Measurements from ENCODE around the gene PDE4D. TPM values are rescaled to one million over a fixed set of nuclear protein-coding genes. Genes with fewer than 3 reads are reported as not detected.

The PDE4D gene
- total RNA-seq, 1 donor from 2014 or later = 7.6 TPM

DNA sequence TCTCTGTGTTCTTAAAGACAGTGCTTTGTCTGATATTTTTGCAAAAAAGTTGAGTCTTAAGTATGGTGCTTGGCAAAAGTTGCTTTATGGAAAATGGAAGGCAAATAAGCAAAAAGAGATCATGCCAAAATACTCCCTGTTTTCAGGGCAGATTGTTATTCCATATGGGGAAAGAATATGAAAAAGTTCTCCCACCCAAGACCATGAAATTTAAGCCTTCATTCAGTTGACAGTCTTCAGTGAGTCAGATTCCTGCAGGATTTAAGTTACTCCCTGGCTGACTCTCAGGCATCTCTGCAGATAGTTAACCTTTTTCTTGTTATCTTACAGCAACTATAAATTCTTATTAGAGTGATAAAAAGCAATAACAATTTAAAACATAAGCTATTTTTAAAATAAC is 601.6 kb downstream of the PDE4D start:
- Mint-ChIP-seq H3K4me3 (ENCODE audit: low read depth) (no peak overlapping the region), H3K36me3 (ENCODE audit: insufficient read depth) (no peaks in the 10 kb centered on the region), H3K27ac (no peak overlapping the region), H3K27me3 (no peaks in the 10 kb centered on the region), H3K4me1 (ENCODE audit: low read depth) (peaks cover 21% of the 10 kb centered on the region), H3K9me3 (ENCODE audit: low read depth) (no peaks in the 10 kb centered on the region)
- no peak for TF ChIP-seq CTCF (IDR thresholded peaks at IDR 0.05; ENCODE audit: unreplicated experiment)
- DNase-seq (ENCODE audit: low spot score, unreplicated experiment) = no peak

DNA sequence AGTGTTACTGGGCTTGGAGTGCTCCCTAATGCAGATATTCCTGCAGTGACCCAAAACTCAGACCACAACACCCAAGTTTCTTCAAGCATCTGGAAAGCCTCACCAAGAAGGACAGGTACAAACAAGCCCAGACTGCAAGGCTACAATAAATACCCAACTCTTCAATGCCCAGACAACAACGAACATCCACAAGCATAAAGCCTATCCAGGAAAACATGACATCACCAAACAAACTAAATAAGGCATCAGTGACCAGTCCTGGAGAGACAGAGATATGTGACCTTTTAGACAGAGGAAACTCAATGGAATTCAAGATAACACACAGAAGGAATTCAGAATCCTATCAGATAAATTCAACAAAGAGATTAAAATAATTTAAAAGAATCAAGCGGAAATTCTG is 605.6 kb downstream of the PDE4D start:
- H3K27ac Mint-ChIP-seq = no peak overlapping the region

GRCh38 chr5:59287361-59287760 is 606.2 kb downstream of the PDE4D start:
- no peaks in the 10 kb centered on the region for H3K9me3 Mint-ChIP-seq (ENCODE audit: low read depth)
- H3K27ac Mint-ChIP-seq = peak overlapping the region; percentile 46

More for the DNA sequence above, 605.6 kb downstream of the PDE4D start:
- H3K4me1 Mint-ChIP-seq (ENCODE audit: low read depth) = peaks cover 10% of the 10 kb centered on the region
- H3K9me3 Mint-ChIP-seq (ENCODE audit: low read depth) = no peaks in the 10 kb centered on the region
- TF ChIP-seq CTCF (IDR thresholded peaks at IDR 0.05; ENCODE audit: unreplicated experiment) = no peak
- no peaks in the 10 kb centered on the region for H3K36me3 Mint-ChIP-seq (ENCODE audit: insufficient read depth)
- no peaks in the 10 kb centered on the region for H3K27me3 Mint-ChIP-seq
- H3K4me3 Mint-ChIP-seq (ENCODE audit: low read depth) = no peak overlapping the region
- DNase-seq (ENCODE audit: low spot score, unreplicated experiment) = no peak

DNA sequence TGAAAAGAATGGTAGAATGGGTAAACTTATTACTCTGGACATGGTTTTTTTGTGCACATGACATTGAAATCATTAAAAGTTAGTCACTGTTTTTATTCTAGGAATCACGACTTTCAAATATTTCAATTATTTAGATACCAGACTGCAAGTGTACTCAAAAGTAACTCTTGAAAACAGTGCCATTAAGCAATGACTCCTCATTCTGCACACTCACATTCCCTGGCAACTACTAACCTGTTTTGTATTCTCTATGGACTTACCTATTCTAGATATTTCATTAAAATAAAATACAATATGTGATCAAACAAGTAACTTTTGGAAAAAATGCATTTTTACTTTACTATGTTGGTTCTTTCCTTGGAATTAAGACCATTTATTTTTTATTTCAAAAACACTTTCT is 607.0 kb downstream of the PDE4D start:
- TF ChIP-seq CTCF (IDR thresholded peaks at IDR 0.05; ENCODE audit: unreplicated experiment) = no peak
- H3K27me3 Mint-ChIP-seq = no peaks in the 10 kb centered on the region
- no peaks in the 10 kb centered on the region for H3K9me3 Mint-ChIP-seq (ENCODE audit: low read depth)
- H3K27ac Mint-ChIP-seq = no peak overlapping the region
- no peak overlapping the region for H3K4me3 Mint-ChIP-seq (ENCODE audit: low read depth)
- no peaks in the 10 kb centered on the region for H3K36me3 Mint-ChIP-seq (ENCODE audit: insufficient read depth)
- no peak for DNase-seq (ENCODE audit: low spot score, unreplicated experiment)
- H3K4me1 Mint-ChIP-seq (ENCODE audit: low read depth) = peaks cover 10% of the 10 kb centered on the region

More at GRCh38 chr5:59287361-59287760, 606.2 kb downstream of the PDE4D start:
- H3K27me3 Mint-ChIP-seq = no peaks in the 10 kb centered on the region
- no peak for TF ChIP-seq CTCF (IDR thresholded peaks at IDR 0.05; ENCODE audit: unreplicated experiment)
- DNase-seq (ENCODE audit: low spot score, unreplicated experiment) = no peak
- no peaks in the 10 kb centered on the region for H3K36me3 Mint-ChIP-seq (ENCODE audit: insufficient read depth)
- H3K4me3 Mint-ChIP-seq (ENCODE audit: low read depth) = no peak overlapping the region
- peaks cover 10% of the 10 kb centered on the region for H3K4me1 Mint-ChIP-seq (ENCODE audit: low read depth)

- no peak for DNase-seq (ENCODE audit: low spot score, unreplicated experiment)
- Mint-ChIP-seq H3K4me1 (ENCODE audit: low read depth) (peaks cover 10% of the 10 kb centered on the region), H3K27me3 (no peaks in the 10 kb centered on the region), H3K9me3 (ENCODE audit: low read depth) (no peaks in the 10 kb centered on the region), H3K4me3 (ENCODE audit: low read depth) (no peak overlapping the region), H3K36me3 (ENCODE audit: insufficient read depth) (no peaks in the 10 kb centered on the region), H3K27ac (no peak overlapping the region)
- no peak for TF ChIP-seq CTCF (IDR thresholded peaks at IDR 0.05; ENCODE audit: unreplicated experiment)
These were observed 608.1 kb downstream of the PDE4D start for GRCh38 chr5:59285300-59286016.

Measured in progenitor cell of endocrine pancreas (in vitro differentiated cells).